HG02588 (cell line): ENCODE measurements around the gene METTL17.

Source experiments
- ATAC-seq: cut with Tn5 transposase; IDR thresholded peaks from one replicate; pipeline ENCODE4 v1.9.1; 2021; ENCODE audit warnings: mild to moderate bottlenecking, moderate library complexity; ENCODE audit not compliant: unreplicated experiment

The METTL17 gene

DNA sequence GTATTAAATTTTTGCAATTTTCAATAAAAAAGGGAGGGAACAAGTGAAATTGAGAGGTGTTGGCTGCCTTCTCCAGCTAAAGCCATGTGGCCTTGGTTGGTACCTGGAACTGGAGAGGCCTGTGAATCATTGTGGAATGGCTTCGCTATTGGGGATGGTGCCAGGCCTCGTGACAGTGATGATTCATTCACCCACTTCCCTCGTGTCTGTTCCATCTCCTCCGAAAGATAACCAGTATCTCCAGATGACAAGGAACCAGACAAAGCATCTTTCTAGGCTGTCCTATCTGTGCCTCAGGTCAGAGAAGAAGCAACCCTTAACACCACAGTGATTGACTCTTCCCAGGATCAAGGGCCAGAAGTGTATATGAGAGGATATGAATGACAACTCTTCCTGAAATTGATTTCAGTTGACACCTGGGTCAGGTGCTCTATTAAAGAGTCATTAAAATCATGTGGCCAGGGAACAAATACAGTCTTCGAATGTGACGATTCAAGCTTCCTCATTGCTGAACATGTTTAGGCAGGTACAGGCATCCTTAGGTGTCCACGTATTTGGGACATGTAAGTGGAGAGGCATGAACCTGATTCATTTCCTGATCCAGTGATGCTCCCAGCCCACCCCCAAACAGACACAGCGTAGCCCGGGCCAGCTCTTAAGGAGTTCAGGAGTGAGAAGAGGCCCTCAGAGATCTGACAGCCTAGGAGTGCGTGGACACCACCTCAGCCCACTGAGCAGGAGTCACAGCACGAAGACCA lies 52.1 kb downstream of the METTL17 start, which contains the start of gene RNASE7:
RNASE7 (plus strand) TSS at position 687 of the 758 bp plus-strand sequence. CDS start 631 bp downstream, outside the sequence.
- ATAC-seq = no peak

DNA sequence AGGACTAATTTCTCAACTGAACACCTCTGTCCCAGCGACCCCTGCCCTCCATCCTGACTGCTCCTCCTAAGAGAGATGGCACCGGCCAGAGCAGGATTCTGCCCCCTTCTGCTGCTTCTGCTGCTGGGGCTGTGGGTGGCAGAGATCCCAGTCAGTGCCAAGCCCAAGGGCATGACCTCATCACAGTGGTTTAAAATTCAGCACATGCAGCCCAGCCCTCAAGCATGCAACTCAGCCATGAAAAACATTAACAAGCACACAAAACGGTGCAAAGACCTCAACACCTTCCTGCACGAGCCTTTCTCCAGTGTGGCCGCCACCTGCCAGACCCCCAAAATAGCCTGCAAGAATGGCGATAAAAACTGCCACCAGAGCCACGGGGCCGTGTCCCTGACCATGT lies 53.1 kb downstream of the METTL17 start:
- no peak for ATAC-seq

GRCh38 chr14:21043387-21043973 lies 53.7 kb downstream of the METTL17 start:
- ATAC-seq = no peak

GRCh38 chr14:21043974-21044618 lies 54.3 kb downstream of the METTL17 start:
- ATAC-seq = no peak
